H9 (cell line): ENCODE measurements around the gene ACER1. TPM values are rescaled to one million over a fixed set of nuclear protein-coding genes. Genes with fewer than 3 reads are reported as not detected.

ENCODE experiments used
- DNase-seq: peaks from one replicate; pipeline ENCODE4 v3.0.0-alpha.2; 2017
- H2AFZ ChIP-seq: one replicate; pipeline ENCODE4 v1.6.1; 2013; ENCODE audit warnings: mild to moderate bottlenecking, low read length, control low read depth, moderate library complexity
- H2AK5ac ChIP-seq: 2 replicates; pipeline ENCODE4 v1.6.1; 2013; ENCODE audit warnings: low read length, control low read depth, mixed read lengths; ENCODE audit not compliant: insufficient read length
- H2BK120ac ChIP-seq: one replicate; pipeline ENCODE4 v1.6.1; 2013; ENCODE audit warnings: low read depth, mild to moderate bottlenecking, low read length, control low read depth, inconsistent platforms; ENCODE audit not compliant: poor library complexity, severe bottlenecking
- H2BK12ac ChIP-seq: 2 replicates; pipeline ENCODE4 v1.6.1; 2013; ENCODE audit warnings: low read length, control low read depth, mixed read lengths, low read depth; ENCODE audit not compliant: insufficient read length
- H2BK15ac ChIP-seq: 2 replicates; pipeline ENCODE4 v1.6.1; 2013; ENCODE audit warnings: low read depth, low read length, control low read depth
- H2BK20ac ChIP-seq: one replicate; pipeline ENCODE4 v1.6.1; 2013; ENCODE audit warnings: low read depth, mild to moderate bottlenecking, low read length, control low read depth, inconsistent platforms; ENCODE audit not compliant: poor library complexity, severe bottlenecking
- H2BK5ac ChIP-seq: 2 replicates; pipeline ENCODE4 v1.6.1; 2013; ENCODE audit warnings: low read length, control low read depth, mixed read lengths; ENCODE audit not compliant: insufficient read length
- H3K14ac ChIP-seq: 2 replicates; pipeline ENCODE4 v1.6.1; 2013; ENCODE audit warnings: low read length, control low read depth; ENCODE audit not compliant: insufficient read depth
- H3K18ac ChIP-seq: 2 replicates; pipeline ENCODE4 v1.6.1; 2013; ENCODE audit warnings: low read depth, mild to moderate bottlenecking, mixed read lengths, low read length, control low read depth; ENCODE audit not compliant: insufficient read length
- H3K23ac ChIP-seq: 2 replicates; pipeline ENCODE4 v1.6.1; 2013; ENCODE audit warnings: low read length, control low read depth, mixed read lengths, low read depth; ENCODE audit not compliant: insufficient read length
- H3K23me2 ChIP-seq: 2 replicates; pipeline ENCODE4 v1.6.1; 2013; ENCODE audit warnings: low read depth, mild to moderate bottlenecking, mixed read lengths, low read length, control low read depth; ENCODE audit not compliant: insufficient read length, poor library complexity, severe bottlenecking
- H3K27ac ChIP-seq: 2 replicates; pipeline ENCODE4 v1.5.1; 2013; ENCODE audit warnings: low read length, control low read depth, mixed read lengths, low read depth; ENCODE audit not compliant: insufficient read length
- H3K27me3 ChIP-seq: 2 replicates; pipeline ENCODE4 v1.6.1; 2013; ENCODE audit warnings: low read length, control low read depth, inconsistent platforms; ENCODE audit not compliant: insufficient read depth
- H3K4ac ChIP-seq: 2 replicates; pipeline ENCODE4 v1.6.1; 2013; ENCODE audit warnings: low read depth, mild to moderate bottlenecking, control low read depth, inconsistent platforms, low read length, moderate library complexity
- H3K4me1 ChIP-seq: 2 replicates; pipeline ENCODE4 v1.6.1; 2013; ENCODE audit warnings: low read length, control low read depth, inconsistent platforms; ENCODE audit not compliant: insufficient read depth
- H3K4me2 ChIP-seq: 2 replicates; pipeline ENCODE4 v1.6.1; 2013; ENCODE audit warnings: low read length, control low read depth, mixed read lengths; ENCODE audit not compliant: insufficient read length, insufficient read depth
- H3K56ac ChIP-seq: 2 replicates; pipeline ENCODE4 v1.6.1; 2013; ENCODE audit warnings: low read depth, mild to moderate bottlenecking, mixed read lengths, low read length, control low read depth; ENCODE audit not compliant: insufficient read length
- H3K79me1 ChIP-seq: 2 replicates; pipeline ENCODE4 v1.6.1; 2013; ENCODE audit warnings: low read depth, mild to moderate bottlenecking, moderate library complexity, low read length, control low read depth, inconsistent platforms; ENCODE audit not compliant: insufficient read depth, poor library complexity, severe bottlenecking
- H3K79me2 ChIP-seq: 2 replicates; pipeline ENCODE4 v1.6.1; 2013; ENCODE audit warnings: low read length, control low read depth, inconsistent platforms; ENCODE audit not compliant: insufficient read depth
- H3K9ac ChIP-seq: 2 replicates; pipeline ENCODE4 v1.6.1; 2013; ENCODE audit warnings: low read length, control low read depth, mixed read lengths; ENCODE audit not compliant: insufficient read length; ENCODE audit errors: extremely low read depth
- H3K9me3 ChIP-seq: one replicate; pipeline ENCODE4 v1.6.1; 2013; ENCODE audit warnings: low read depth, low read length, inconsistent platforms; ENCODE audit not compliant: control insufficient read depth
- H3T11ph ChIP-seq: one replicate; pipeline ENCODE4 v1.6.1; 2013; ENCODE audit warnings: mild to moderate bottlenecking, low read length, control low read depth, inconsistent platforms
- H4K20me1 ChIP-seq: one replicate; pipeline ENCODE4 v1.6.1; 2013; ENCODE audit not compliant: control insufficient read depth, insufficient read length, insufficient read depth
- H4K5ac ChIP-seq: 2 replicates; pipeline ENCODE4 v1.6.1; 2013; ENCODE audit warnings: low read depth, mild to moderate bottlenecking, mixed read lengths, low read length, control low read depth; ENCODE audit not compliant: insufficient read length
- H4K8ac ChIP-seq: replicated peaks from 2 replicates; pipeline ENCODE4 v1.6.1; 2013; ENCODE audit warnings: low read length, control low read depth, mixed read lengths, low read depth; ENCODE audit not compliant: insufficient read length
- H4K91ac ChIP-seq: 2 replicates; pipeline ENCODE4 v1.6.1; 2013; ENCODE audit warnings: low read depth, mild to moderate bottlenecking, moderate library complexity, mixed read lengths, low read length, control low read depth; ENCODE audit not compliant: insufficient read length
- H3K27ac Mint-ChIP-seq, 3 experiments: 2 replicates in 2 of 3; 3 replicates in 1 of 3; pipeline ENCODE4 v1.8.0; 2020 to 2021; ENCODE audit warnings: mixed read lengths in 3 of 3, mild to moderate bottlenecking in 1 of 3, moderate library complexity in 1 of 3
- H3K27me3 Mint-ChIP-seq: 2 replicates; pipeline ENCODE4 v1.8.0; 2021; ENCODE audit warnings: low read depth, mild to moderate bottlenecking, moderate library complexity, mixed read lengths
- H3K36me3 Mint-ChIP-seq, 3 experiments: 2 replicates in 2 of 3; 3 replicates in 1 of 3; pipeline ENCODE4 v1.8.0; 2020 to 2021; ENCODE audit warnings: low read depth in 3 of 3, mixed read lengths in 3 of 3; ENCODE audit not compliant: insufficient read depth in 1 of 3
- H3K4me1 Mint-ChIP-seq, 2 experiments: 2 replicates each; pipeline ENCODE4 v1.8.0; 2020; ENCODE audit warnings: mixed read lengths in 2 of 2
- H3K4me3 Mint-ChIP-seq, 2 experiments: 2 replicates in 1 of 2; 3 replicates in 1 of 2; pipeline ENCODE4 v1.8.0; 2020 to 2021; ENCODE audit warnings: mild to moderate bottlenecking in 2 of 2, mixed read lengths in 2 of 2, moderate library complexity in 1 of 2
- H3K9me3 Mint-ChIP-seq, 2 experiments: 2 replicates in 1 of 2; 3 replicates in 1 of 2; pipeline ENCODE4 v1.8.0; 2020; ENCODE audit warnings: mild to moderate bottlenecking in 2 of 2, mixed read lengths in 2 of 2, moderate library complexity in 1 of 2
- CTCF ChIP-seq: fragments of 200-600 bp; sonication (generic); conservative IDR thresholded peaks from 3 replicates; pipeline ENCODE4 v1.8.0; 2021; ENCODE audit warnings: antibody characterized with exemption, mild to moderate bottlenecking
- WGBS: extraction: QIAGEN DNeasy Blood & Tissue Kit; methylation state at CpG from one replicate; pipeline ENCODE4 v1.1.7; 2013; ENCODE audit warnings: missing lambda C conversion rate, low lambda C conversion rate, mixed read lengths; ENCODE audit not compliant: insufficient read length; ENCODE audit errors: extremely low coverage; 5-methylcytosine and 5-hydroxymethylcytosine counted together
- total RNA-seq: library from RNA; stranded (reverse); gene quantifications from 2 replicates; pipeline ENCODE4 v1.2.1, GENCODE V29; 2021

The ACER1 gene
- total RNA-seq, 1 experiment from 2014 or later: not detected

- H3K36me3 Mint-ChIP-seq: peaks cover 15 to 33% (median 24%) of the 10 kb centered on the region in 3 experiments; a peak in 6 of 7 replicates
- Histone ChIP-seq H3K23me2 (peaks cover 7% of the 10 kb centered on the region), H3K79me2 (peaks cover 57% of the 10 kb centered on the region; the same call in 1 of the 2 replicates), H3K14ac (no peak overlapping the region), H3T11ph (no peak overlapping the region), H3K4ac (no peak overlapping the region), H4K20me1 (no peaks in the 10 kb centered on the region), H3K23ac (no peak overlapping the region), H2AFZ (no peak overlapping the region), H2BK12ac (no peak overlapping the region), H3K27ac (no peak overlapping the region), H3K27me3 (no peaks in the 10 kb centered on the region), H4K8ac (no peak overlapping the region), H3K18ac (no peak overlapping the region), H3K4me1 (peaks cover 12% of the 10 kb centered on the region; the same call in 1 of the 2 replicates), H4K5ac (no peak overlapping the region), H2BK15ac (no peak overlapping the region), H3K56ac (no peak overlapping the region), H2BK120ac (no peak overlapping the region), H4K91ac (no peak overlapping the region), H2BK20ac (no peak overlapping the region), H3K9me3 (no peaks in the 10 kb centered on the region), H3K79me1 (peaks cover 27% of the 10 kb centered on the region), H2BK5ac (no peak overlapping the region), H3K4me2 (no peak overlapping the region), H3K9ac (no peak overlapping the region), H2AK5ac (no peak overlapping the region)
- peaks cover 72 to 82% of the 10 kb centered on the region in 2 experiments for H3K4me1 Mint-ChIP-seq
- H3K4me3 Mint-ChIP-seq: peak overlapping the region in 1 of 2 experiments; percentile 8; a peak in 1 of 5 replicates
- no peaks in the 10 kb centered on the region for H3K27me3 Mint-ChIP-seq
- H3K27ac Mint-ChIP-seq: peak overlapping the region; percentile 17 to 49 (median 40); a peak in 3 of 7 replicates
- H3K9me3 Mint-ChIP-seq: no peaks in the 10 kb centered on the region
- no peak for TF ChIP-seq CTCF
- DNase-seq: no peak
- WGBS: no CpG with 5 or more reads among the region's 15 CpGs
These were observed 58.7 kb downstream of the ACER1 start for GRCh38 chr19:6274756-6275155.
